HT-29 (cell line): ENCODE results near the gene SMC1B. TPM values are rescaled to one million over a fixed set of nuclear protein-coding genes. Genes with fewer than 3 reads are reported as not detected.
"Not testable (repeated sequence)": the region's sequence is repeated elsewhere in the genome, so short reads cannot be mapped to it uniquely, and the experiment has no call there.

Source experiments
- DNase-seq: peaks from one replicate; pipeline ENCODE4 v3.0.0-alpha.2; 2015; ENCODE audit warnings: low spot score
- total RNA-seq: library from RNA; depleted of rRNA; stranded (reverse); fragments of >200 nt; shearing (Covaris generic); gene quantifications from 2 replicates; pipeline ENCODE4 v1.2.3, GENCODE V29; 2014; rRNA removed

SMC1B gene, protein sequence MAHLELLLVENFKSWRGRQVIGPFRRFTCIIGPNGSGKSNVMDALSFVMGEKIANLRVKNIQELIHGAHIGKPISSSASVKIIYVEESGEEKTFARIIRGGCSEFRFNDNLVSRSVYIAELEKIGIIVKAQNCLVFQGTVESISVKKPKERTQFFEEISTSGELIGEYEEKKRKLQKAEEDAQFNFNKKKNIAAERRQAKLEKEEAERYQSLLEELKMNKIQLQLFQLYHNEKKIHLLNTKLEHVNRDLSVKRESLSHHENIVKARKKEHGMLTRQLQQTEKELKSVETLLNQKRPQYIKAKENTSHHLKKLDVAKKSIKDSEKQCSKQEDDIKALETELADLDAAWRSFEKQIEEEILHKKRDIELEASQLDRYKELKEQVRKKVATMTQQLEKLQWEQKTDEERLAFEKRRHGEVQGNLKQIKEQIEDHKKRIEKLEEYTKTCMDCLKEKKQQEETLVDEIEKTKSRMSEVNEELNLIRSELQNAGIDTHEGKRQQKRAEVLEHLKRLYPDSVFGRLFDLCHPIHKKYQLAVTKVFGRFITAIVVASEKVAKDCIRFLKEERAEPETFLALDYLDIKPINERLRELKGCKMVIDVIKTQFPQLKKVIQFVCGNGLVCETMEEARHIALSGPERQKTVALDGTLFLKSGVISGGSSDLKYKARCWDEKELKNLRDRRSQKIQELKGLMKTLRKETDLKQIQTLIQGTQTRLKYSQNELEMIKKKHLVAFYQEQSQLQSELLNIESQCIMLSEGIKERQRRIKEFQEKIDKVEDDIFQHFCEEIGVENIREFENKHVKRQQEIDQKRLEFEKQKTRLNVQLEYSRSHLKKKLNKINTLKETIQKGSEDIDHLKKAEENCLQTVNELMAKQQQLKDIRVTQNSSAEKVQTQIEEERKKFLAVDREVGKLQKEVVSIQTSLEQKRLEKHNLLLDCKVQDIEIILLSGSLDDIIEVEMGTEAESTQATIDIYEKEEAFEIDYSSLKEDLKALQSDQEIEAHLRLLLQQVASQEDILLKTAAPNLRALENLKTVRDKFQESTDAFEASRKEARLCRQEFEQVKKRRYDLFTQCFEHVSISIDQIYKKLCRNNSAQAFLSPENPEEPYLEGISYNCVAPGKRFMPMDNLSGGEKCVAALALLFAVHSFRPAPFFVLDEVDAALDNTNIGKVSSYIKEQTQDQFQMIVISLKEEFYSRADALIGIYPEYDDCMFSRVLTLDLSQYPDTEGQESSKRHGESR
- total RNA-seq, result not detected in 2 replicates

- DNase-seq, result peak; percentile 85
Measured at GRCh38 chr22:45413368-45414211, at the start of gene SMC1B, which contains the start of gene RIBC2. SMC1B (minus strand) TSS chr22:45413599; CDS start chr22:45413567, 32 bp downstream. RIBC2 (plus strand) TSS chr22:45413693; CDS start chr22:45413887, 194 bp downstream.

DNA sequence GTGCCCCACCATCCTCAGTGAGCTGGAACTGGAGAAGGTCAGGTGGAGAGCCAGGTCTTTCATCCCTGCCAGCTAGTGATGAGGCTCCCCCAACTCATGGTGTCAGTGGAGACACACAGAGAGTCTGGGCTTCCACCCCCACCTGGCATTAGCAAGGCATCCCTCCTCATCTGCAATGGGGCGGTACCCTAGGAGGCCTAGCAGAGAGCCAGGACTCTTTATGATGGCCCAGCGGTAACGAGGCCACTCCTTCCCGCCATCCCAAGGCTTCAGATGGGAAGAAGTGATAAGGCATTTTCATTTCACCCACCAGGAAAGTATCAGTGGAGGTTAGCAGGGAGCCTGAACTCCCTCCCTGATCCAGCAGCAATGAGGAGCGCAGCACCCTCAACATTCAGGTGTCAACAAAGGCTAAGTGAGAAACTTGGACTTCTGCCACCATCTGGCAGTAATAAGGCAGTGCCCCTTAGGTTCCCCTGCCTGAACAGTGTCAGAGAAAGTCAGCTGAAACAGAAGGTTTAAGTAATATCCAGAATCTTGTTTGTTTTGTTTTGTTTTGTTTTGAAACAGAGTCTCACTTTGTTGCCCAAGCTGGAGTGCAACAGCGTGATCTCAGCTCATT lies 48.7 kb upstream of the SMC1B start:
- DNase-seq, result peak; percentile 48

DNA sequence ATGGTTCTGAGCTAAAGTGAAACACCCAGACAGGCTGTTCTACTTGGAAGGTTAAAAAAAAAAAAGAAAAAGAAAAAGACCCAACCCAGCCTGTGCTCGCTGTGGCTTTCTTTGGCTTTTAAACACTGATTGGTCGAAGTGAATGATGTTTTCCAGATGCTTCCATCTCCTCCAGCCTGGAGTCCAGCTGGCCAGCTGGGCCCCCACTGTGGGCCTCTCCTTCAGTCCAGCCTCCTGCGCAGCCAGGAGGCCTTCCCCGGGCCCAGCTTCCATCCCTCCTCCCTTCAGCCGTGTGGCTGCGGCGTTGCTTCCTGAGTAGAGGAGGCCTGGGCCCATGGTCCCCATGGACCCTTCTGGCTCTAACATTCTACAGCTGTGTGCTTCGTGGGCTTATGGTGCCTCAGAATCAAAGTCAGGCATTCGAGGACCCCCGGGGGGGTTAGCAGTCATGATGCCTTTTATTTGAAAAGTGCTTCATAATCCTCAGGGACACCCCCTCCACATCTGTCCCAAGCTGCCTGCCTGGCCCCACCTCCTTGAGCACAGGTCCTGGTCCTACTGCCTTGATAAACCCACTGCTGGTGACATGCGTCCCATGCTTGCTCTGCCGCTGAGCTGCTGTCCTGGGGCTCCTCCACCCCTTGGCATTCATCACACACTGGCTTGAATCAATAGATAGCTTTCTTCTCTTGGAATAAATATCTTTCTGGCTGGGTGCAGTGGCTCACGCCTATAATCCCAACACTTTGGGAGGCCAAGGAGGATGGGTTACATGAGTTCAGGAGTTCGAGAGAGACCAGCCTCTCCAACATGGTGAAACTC lies 47.1 kb upstream of the SMC1B start:
- no peak for DNase-seq

- no peak for DNase-seq
Measured at GRCh38 chr22:45459235-45459634, 45.8 kb upstream of the SMC1B start.

GRCh38 chr22:45458532-45458931 lies 45.1 kb upstream of the SMC1B start:
- DNase-seq, result no peak

- DNase-seq, result no peak
Measured at GRCh38 chr22:45456811-45457210, 43.4 kb upstream of the SMC1B start.

- no peak for DNase-seq
Measured at GRCh38 chr22:45455621-45456020, 42.2 kb upstream of the SMC1B start.

- DNase-seq, result no peak
Measured at GRCh38 chr22:45455212-45455611, 41.8 kb upstream of the SMC1B start.

- no peak for DNase-seq
Measured at GRCh38 chr22:45454275-45454674, 40.9 kb upstream of the SMC1B start.

- DNase-seq, result no peak
Measured at GRCh38 chr22:45453764-45454163, 40.4 kb upstream of the SMC1B start.

DNA sequence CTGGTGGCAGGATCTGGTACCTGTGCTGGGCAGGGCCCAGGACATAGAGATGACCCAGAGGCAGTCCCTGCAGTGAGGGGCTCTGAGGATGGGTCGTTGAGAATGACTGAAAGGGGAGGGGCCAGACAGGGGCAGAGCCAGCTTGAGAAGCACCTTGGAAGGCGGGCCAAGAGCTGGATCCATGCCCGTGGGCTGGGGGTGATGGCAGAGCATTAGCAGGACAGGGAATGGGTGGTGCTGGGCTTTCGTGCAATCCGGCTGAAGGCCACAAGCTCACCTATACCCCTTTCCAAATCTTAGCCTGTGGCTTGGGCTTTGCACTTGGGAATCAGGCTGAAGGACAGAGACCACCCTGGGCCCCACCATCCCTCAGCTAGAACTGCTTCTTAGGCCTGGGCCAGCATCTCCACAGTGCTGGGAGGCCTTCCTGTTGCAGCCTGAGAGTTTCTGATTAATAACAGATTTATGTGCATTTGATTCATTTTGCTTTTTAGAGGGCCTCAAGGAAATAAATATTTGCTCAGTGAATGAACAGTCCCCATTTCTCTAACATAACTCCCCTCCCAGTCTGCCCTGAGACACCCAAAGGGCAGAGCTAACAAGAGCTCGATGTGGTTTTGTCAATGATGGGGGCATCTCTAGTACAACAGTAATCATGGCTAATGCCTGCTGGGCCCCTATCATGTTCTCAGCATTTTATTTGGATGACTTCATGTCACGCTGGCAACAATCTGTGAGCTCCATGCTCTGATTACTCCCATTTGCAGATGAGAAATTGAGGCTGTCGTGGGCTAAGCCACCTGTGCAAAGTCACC lies 39.4 kb upstream of the SMC1B start:
- DNase-seq, result no peak

- no peak for DNase-seq
Measured at GRCh38 chr22:45451972-45452371, 38.6 kb upstream of the SMC1B start.

DNA sequence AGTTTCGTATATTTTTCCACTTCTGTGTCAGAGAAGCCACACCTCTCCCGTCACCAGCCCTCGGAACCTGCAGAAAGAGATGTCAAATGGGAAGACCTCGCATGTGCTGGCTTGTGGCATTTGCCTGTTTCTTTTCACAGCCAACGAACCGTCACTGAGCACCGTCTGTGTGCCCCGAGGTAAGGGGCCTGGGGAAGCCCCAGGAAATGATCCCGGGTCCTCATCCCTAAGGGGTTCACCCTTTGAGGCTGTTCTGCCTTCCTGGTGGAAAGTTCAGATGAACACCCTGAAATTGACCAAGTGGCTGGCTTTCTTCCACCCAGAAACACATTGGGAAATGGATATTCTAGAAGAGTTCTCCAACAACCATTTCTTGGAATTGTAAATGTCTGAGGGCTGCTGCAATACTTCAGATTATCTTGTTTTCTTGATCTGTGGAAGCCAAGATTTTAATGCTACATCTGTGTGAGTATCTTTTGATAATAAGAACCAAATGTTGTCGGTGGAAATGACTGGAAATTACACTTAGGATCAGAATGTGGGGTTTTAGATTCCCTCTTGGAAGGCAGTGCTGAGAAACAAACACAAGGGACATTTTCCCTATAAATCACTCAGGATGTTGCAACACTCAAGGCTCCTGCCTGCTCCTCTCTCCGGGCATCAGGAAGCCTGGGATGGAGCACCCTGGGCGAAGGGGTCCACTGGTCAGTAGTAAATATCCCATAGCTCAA lies 37.7 kb upstream of the SMC1B start:
- no peak for DNase-seq

DNA sequence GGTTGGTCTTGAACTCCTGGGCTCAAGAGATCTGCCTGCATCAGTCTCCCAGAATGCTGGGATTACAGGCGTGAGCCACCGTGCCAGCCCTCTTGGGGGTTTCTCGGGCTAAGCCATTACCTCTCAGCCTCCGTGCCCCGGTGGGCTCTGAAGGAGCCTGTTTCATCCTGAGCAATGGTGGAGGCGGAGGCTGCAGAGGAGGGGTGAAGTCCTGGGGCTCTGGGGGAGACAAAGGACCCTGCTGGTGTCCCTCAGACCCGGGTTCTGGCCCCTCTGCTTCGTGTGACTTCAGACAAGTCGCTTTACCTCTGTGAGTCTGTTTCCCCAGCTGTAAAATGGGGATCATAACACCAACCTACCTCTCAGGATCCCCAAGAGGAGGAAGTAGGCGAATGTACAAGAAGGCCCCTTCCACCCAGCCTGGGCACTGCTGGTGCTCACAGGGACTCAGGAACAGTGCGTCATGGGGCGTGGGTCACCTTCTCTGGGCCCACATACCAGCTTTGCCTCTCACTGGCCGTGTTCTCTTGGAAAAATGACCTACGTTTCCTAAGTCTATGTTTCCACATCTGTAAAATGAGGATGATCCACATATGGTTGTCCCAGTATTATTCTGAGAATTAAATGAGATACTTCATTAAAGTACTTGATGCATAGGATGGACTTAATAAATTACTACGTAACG lies 36.8 kb upstream of the SMC1B start:
- DNase-seq, result no peak

DNA sequence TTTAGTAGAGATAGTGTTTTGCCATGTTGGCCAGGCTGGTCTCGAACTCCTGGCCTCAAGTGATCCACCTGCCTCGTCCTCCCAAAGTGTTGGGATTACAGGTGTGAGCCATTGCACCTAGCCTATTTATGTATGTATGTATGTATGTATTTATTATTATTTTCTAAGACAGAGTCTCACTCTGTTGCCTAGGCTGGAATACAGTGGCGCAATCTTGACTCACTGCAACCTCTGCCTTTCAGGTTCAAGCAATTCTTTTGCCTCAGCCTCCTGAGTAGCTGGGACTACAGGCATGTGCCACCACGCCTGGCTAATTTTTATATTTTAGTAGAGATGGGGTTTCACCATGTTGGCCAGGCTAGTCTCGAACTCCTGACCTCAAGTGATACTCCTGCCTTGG lies 36.0 kb upstream of the SMC1B start:
- not testable (repeated sequence) for DNase-seq

GRCh38 chr22:45448431-45448830 lies 35.0 kb upstream of the SMC1B start:
- no peak for DNase-seq

- not testable (repeated sequence) for DNase-seq
Measured at GRCh38 chr22:45447596-45447995, 34.2 kb upstream of the SMC1B start.
